ENCODE measurements around the gene ZNF524.

The ZNF524 gene

DNA sequence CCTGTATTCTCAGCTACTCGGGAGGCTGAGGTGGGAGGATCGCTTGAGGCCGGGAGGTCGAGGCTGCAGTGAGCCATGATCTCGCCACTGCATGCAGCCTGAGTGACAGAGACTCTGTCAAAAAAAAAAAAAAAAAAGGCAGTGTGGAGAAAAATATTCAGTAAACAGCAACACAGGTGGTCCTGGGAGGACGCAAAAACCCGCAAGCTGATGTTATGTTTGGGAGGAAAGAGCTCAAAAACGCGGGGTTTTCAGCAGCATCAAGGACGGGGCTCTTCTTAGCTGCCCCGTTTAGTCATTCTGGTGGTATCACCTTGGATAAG, 24.9 kb downstream of the ZNF524 start:
- peak overlapping the region; percentile 81 for H3K4me3 ChIP-seq (ENCODE audit: low read length)
- no peaks in the 10 kb centered on the region for H3K27me3 ChIP-seq (ENCODE audit: low read depth, low read length)
- H3K27ac ChIP-seq (ENCODE audit: low read length), result no peak overlapping the region
- H3K36me3 ChIP-seq (replicated peaks; ENCODE audit: low read depth, low read length), result peaks cover 9% of the 10 kb centered on the region
- H3K4me2 ChIP-seq (ENCODE audit: low read length), result peak overlapping the region; percentile 83
- TF ChIP-seq EZH2phosphoT487 (IDR thresholded peaks at IDR 0.05; ENCODE audit: low read depth), result no peak
- TF ChIP-seq, protein P1, sequence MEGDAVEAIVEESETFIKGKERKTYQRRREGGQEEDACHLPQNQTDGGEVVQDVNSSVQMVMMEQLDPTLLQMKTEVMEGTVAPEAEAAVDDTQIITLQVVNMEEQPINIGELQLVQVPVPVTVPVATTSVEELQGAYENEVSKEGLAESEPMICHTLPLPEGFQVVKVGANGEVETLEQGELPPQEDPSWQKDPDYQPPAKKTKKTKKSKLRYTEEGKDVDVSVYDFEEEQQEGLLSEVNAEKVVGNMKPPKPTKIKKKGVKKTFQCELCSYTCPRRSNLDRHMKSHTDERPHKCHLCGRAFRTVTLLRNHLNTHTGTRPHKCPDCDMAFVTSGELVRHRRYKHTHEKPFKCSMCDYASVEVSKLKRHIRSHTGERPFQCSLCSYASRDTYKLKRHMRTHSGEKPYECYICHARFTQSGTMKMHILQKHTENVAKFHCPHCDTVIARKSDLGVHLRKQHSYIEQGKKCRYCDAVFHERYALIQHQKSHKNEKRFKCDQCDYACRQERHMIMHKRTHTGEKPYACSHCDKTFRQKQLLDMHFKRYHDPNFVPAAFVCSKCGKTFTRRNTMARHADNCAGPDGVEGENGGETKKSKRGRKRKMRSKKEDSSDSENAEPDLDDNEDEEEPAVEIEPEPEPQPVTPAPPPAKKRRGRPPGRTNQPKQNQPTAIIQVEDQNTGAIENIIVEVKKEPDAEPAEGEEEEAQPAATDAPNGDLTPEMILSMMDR (IDR thresholded peaks at IDR 0.05; ENCODE audit: low read depth, low read length), result no peak
- H3K9ac ChIP-seq (ENCODE audit: low read length), result peak overlapping the region; percentile 76; the same call in 1 of the 2 replicates
- H3K4me1 ChIP-seq (ENCODE audit: low read length), result peaks cover 20% of the 10 kb centered on the region
- H3K9me3 ChIP-seq (ENCODE audit: insufficient read depth, low read length), result no peaks in the 10 kb centered on the region
- peak overlapping the region; percentile 89 for H2AFZ ChIP-seq (ENCODE audit: low read depth, low read length)
- no peaks in the 10 kb centered on the region for H3K79me2 ChIP-seq (ENCODE audit: low read length)
- H4K20me1 ChIP-seq (ENCODE audit: insufficient read depth, low read length), result no peaks in the 10 kb centered on the region

DNA sequence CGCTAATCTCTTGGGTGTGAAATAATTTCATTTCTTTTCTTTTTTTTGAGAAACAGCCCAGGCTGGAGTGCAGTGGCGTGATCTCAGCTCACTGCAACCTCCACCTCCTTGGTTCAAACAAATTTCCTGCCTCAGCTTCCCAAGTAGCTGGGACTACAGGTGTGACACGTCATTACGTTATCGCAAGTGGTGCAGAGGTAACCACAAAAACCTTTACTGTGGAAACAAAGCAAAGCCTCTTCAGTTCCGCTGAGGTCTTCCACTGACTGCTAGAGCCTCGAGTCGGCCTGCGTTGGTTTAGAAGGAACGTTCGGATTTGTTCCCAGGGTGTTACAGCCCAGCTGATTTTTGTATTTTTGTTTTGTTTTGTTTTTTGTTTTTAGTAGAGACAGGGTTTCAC, 26.3 kb downstream of the ZNF524 start:
- H3K4me2 ChIP-seq (ENCODE audit: low read length), result peak overlapping the region; percentile 47
- no peak overlapping the region for H3K27ac ChIP-seq (ENCODE audit: low read length)
- H3K4me3 ChIP-seq (ENCODE audit: low read length), result 0 out of 2 replicates have a peak overlapping the region, but pooled peaks have one; percentile 20
- H3K4me1 ChIP-seq (ENCODE audit: low read length), result peaks cover 20% of the 10 kb centered on the region
- H3K36me3 ChIP-seq (replicated peaks; ENCODE audit: low read depth, low read length), result no peaks in the 10 kb centered on the region
- H4K20me1 ChIP-seq (ENCODE audit: insufficient read depth, low read length), result no peaks in the 10 kb centered on the region
- TF ChIP-seq, protein P1 (IDR thresholded peaks at IDR 0.05; ENCODE audit: low read depth, low read length), result no peak
- TF ChIP-seq EZH2phosphoT487 (IDR thresholded peaks at IDR 0.05; ENCODE audit: low read depth), result no peak
- H3K9ac ChIP-seq (ENCODE audit: low read length), result no peak overlapping the region
- H3K79me2 ChIP-seq (ENCODE audit: low read length), result no peaks in the 10 kb centered on the region
- no peak overlapping the region for H2AFZ ChIP-seq (ENCODE audit: low read depth, low read length)
- no peaks in the 10 kb centered on the region for H3K27me3 ChIP-seq (ENCODE audit: low read depth, low read length)
- H3K9me3 ChIP-seq (ENCODE audit: insufficient read depth, low read length), result no peaks in the 10 kb centered on the region

DNA sequence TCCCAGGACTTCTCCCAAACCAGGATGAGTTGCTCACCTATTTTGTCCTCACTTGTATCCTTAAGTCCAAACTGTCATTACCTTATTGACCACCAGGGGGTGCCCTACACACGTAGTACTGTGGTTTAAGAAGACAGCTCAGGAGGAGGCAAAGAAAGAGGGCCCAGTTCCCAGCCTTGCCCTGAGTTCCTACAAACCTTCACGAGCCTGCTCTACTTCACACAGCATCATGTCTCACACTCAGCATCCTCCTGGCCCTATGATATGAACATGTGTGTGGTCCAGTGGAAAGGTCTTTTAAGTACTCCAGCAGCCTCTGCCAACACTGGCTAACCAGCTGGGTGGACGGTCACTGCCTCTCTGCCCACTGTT, 32.4 kb downstream of the ZNF524 start:
- Histone ChIP-seq H2AFZ (ENCODE audit: low read depth, low read length) (peak overlapping the region; percentile 53), H3K4me2 (ENCODE audit: low read length) (peak overlapping the region; percentile 51), H3K9me3 (ENCODE audit: insufficient read depth, low read length) (no peaks in the 10 kb centered on the region), H3K27me3 (ENCODE audit: low read depth, low read length) (no peaks in the 10 kb centered on the region), H3K4me1 (ENCODE audit: low read length) (peaks cover 23% of the 10 kb centered on the region), H4K20me1 (ENCODE audit: insufficient read depth, low read length) (no peaks in the 10 kb centered on the region), H3K36me3 (replicated peaks; ENCODE audit: low read depth, low read length) (no peaks in the 10 kb centered on the region), H3K9ac (ENCODE audit: low read length) (no peak overlapping the region), H3K4me3 (ENCODE audit: low read length) (peak overlapping the region; percentile 64), H3K27ac (ENCODE audit: low read length) (no peak overlapping the region), H3K79me2 (ENCODE audit: low read length) (peaks cover 31% of the 10 kb centered on the region)
- TF ChIP-seq, protein P1 (IDR thresholded peaks at IDR 0.05; ENCODE audit: low read depth, low read length), result peak; percentile 95
- no peak for TF ChIP-seq EZH2phosphoT487 (IDR thresholded peaks at IDR 0.05; ENCODE audit: low read depth)

DNA sequence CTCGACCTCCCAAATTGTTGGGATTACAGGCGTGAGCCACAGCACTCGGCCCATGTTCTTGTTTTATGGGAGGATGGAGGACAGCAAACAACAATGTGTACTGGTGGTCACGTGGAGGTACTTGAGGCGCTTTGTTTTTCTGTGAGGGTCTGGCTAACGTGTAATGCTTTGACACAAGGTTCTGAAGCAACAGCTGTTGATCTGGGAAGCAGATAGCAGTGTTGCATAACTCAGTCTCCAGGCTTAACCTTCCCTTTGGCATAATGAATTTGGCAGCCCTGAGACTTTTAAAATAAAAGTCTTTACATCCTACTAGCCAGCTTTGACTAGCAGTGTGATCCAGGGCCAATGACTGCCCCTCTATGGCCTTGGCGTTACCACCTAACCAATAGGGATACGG, 33.8 kb downstream of the ZNF524 start:
- Histone ChIP-seq H3K79me2 (ENCODE audit: low read length) (peaks cover 42% of the 10 kb centered on the region), H3K27me3 (ENCODE audit: low read depth, low read length) (no peaks in the 10 kb centered on the region), H4K20me1 (ENCODE audit: insufficient read depth, low read length) (no peaks in the 10 kb centered on the region), H2AFZ (ENCODE audit: low read depth, low read length) (no peak overlapping the region), H3K27ac (ENCODE audit: low read length) (no peak overlapping the region), H3K9me3 (ENCODE audit: insufficient read depth, low read length) (no peaks in the 10 kb centered on the region), H3K9ac (ENCODE audit: low read length) (peak overlapping the region; percentile 98), H3K4me2 (ENCODE audit: low read length) (peak overlapping the region; percentile 72), H3K4me1 (ENCODE audit: low read length) (peaks cover 23% of the 10 kb centered on the region), H3K4me3 (ENCODE audit: low read length) (peak overlapping the region; percentile 92), H3K36me3 (replicated peaks; ENCODE audit: low read depth, low read length) (peaks cover 3% of the 10 kb centered on the region)
- no peak for TF ChIP-seq EZH2phosphoT487 (IDR thresholded peaks at IDR 0.05; ENCODE audit: low read depth)
- TF ChIP-seq, protein P1 (IDR thresholded peaks at IDR 0.05; ENCODE audit: low read depth, low read length), result no peak

Data from OCI-LY3 (cell line).